GM18511 (cell line): ENCODE data around the gene R3HDM4.
"Not testable (repeated sequence)": the region's sequence is repeated elsewhere in the genome, so short reads cannot be mapped to it uniquely, and the experiment has no call there.

Experiments
- ATAC-seq: cut with Tn5 transposase; IDR thresholded peaks from one replicate; pipeline ENCODE4 v1.9.1; 2021; ENCODE audit warnings: mild to moderate bottlenecking, moderate library complexity; ENCODE audit not compliant: unreplicated experiment

The R3HDM4 gene

GRCh38 chr19:861756-862580 is 51.1 kb downstream of the R3HDM4 start:
- no peak for ATAC-seq

GRCh38 chr19:861141-861755 is 51.8 kb downstream of the R3HDM4 start:
- no peak for ATAC-seq

GRCh38 chr19:858868-859843 is 53.9 kb downstream of the R3HDM4 start, which contains the start of gene CFD:
Gene CFD (plus strand): TSS chr19:859664. CDS start chr19:859690, 26 bp downstream.
- no peak for ATAC-seq

- no peak for ATAC-seq
Observed at GRCh38 chr19:858284-858683, 54.7 kb downstream of the R3HDM4 start.

GRCh38 chr19:855566-856120 is 57.4 kb downstream of the R3HDM4 start:
- ATAC-seq, result no peak

GRCh38 chr19:855142-855541 is 57.9 kb downstream of the R3HDM4 start:
- no peak for ATAC-seq

- no peak for ATAC-seq
Observed at GRCh38 chr19:854549-854948, 58.5 kb downstream of the R3HDM4 start.

GRCh38 chr19:853614-854220 is 59.3 kb downstream of the R3HDM4 start:
- ATAC-seq, result not testable (repeated sequence)

GRCh38 chr19:853014-853585 is 59.9 kb downstream of the R3HDM4 start:
- no peak for ATAC-seq

- no peak for ATAC-seq
Observed at GRCh38 chr19:852136-853013, 60.6 kb downstream of the R3HDM4 start, which contains the start of gene ELANE. Gene ELANE (plus strand): TSS chr19:852303. CDS start chr19:852329, 26 bp downstream.

GRCh38 chr19:850979-851335 is 62.1 kb downstream of the R3HDM4 start:
- ATAC-seq, result no peak

- ATAC-seq, result no peak
Observed at GRCh38 chr19:850221-850978, 62.6 kb downstream of the R3HDM4 start.

- not testable (repeated sequence) for ATAC-seq
Observed at GRCh38 chr19:849195-849594, 63.8 kb downstream of the R3HDM4 start.

- ATAC-seq, result no peak
Observed at GRCh38 chr19:848386-848921, 64.6 kb downstream of the R3HDM4 start.
